Omental fat pad (tissue), 4 donors: Measurements from ENCODE around the gene AAK1. TPM values are rescaled to one million over a fixed set of nuclear protein-coding genes. Genes with fewer than 3 reads are reported as not detected.
"Not testable (repeated sequence)": the region's sequence is repeated elsewhere in the genome, so short reads cannot be mapped to it uniquely, and the experiment has no call there.

Experiments
- ATAC-seq: fragments of 150-250 bp; one replicate; pipeline ENCODE4 v1.9.1; 2016; ENCODE audit warnings: mild to moderate bottlenecking, moderate library complexity; ENCODE audit not compliant: low FRiP score
- DNase-seq: peaks from one replicate; pipeline ENCODE4 v3.0.0-alpha.2; 2019; ENCODE audit warnings: low spot score
- CTCF ChIP-seq, 3 donors: fragments of 450-650 bp; IDR thresholded peaks; one replicate each; pipeline ENCODE4 v1.5.1; 2016 to 2017; ENCODE audit warnings: antibody characterized with exemption in 3 of 3, mild to moderate bottlenecking in 3 of 3, moderate library complexity in 2 of 3
- total RNA-seq, 4 donors: library from RNA; depleted of rRNA; stranded (reverse); fragments of >200 nt; gene quantifications; one replicate each; pipeline ENCODE4 v1.1.0, GENCODE V29; 2016

Gene AAK1
- total RNA-seq, 4 donors from 2014 or later, result 41.4 to 62.3 (median 42.5) TPM

GRCh38 chr2:69628325-69629021 lies 15.1 kb downstream of the AAK1 start:
- no peak for DNase-seq
- TF ChIP-seq CTCF (IDR thresholded peaks at IDR 0.05), result no peak
- no peak for ATAC-seq

DNA sequence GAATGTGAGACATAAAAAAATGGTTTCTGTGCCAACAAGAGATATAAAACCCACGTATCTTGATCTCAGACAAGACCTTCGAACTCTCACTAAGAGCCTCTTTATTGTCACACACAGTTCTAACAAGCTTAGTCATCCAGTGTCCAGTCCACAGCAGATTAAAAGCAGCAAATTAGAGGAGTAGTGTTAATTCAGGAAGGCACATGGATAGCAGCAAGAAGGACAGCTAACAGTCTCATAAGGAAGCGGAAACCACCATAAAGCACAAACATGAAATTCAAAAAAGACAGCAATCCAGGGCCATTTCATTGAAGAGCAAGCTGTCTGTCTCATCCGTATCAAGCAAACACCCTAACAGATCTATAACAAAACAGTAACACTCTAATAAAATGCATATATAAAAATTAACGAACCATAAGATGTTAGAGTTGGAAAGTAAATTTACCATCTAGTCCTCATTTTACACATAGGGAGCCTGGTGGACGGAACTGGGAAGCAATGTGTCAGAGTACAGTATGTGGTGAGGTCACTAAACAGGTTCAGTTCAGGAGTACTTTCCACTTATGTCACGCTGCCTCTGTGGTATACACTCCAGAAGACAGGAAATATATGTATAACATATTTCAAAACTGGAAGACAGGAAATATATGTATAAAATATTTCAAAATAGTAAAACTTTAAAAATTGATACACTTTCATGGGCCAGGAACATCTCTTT lies 18.3 kb downstream of the AAK1 start:
- ATAC-seq, result no peak
- DNase-seq, result no peak
- no peak for TF ChIP-seq CTCF (IDR thresholded peaks at IDR 0.05)

- ATAC-seq (no peak), DNase-seq (no peak)
- TF ChIP-seq CTCF (IDR thresholded peaks at IDR 0.05), result no peak
These were observed 18.9 kb downstream of the AAK1 start for GRCh38 chr2:69624611-69625010.

DNA sequence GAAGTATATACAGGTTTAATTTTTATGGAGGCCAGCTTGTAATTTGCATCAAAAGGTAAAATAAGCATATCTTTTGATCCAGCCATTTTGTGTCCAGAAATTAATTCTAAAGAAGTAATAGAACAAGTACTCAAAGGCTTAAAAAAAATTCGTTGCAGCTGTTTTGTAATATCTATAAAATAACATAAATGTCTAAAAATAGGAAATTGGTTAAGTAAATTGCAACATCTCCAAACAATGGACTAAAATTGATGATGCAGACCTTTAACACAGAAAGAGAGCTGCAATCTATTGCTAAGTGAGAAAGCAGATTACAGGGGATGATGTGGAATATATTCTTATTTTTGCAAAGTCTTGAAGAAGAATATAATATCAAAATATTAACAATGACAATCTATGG lies 19.4 kb downstream of the AAK1 start:
- ATAC-seq, result no peak
- no peak for DNase-seq
- no peak for TF ChIP-seq CTCF (IDR thresholded peaks at IDR 0.05)

GRCh38 chr2:69623236-69623635 lies 20.3 kb downstream of the AAK1 start:
- DNase-seq (no peak), ATAC-seq (no peak)
- no peak for TF ChIP-seq CTCF (IDR thresholded peaks at IDR 0.05)

DNA sequence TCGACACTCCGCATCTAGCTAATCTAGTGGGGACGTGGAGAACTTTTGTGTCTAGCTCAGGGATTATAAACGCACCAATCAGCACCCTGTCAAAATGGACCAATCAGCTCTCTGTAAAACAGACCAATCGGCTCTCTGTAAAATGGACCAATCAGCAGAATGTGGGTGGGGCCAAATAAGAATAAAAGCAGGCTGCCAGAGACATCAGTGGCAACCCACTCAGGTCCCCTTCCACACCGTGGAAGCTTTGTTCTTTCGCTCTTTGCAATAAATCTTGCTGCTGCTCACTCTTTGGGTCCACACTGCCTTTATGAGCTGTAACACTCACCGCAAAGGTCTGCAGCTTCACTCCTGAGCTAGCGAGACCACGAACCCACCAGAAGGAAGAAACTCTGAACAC lies 20.7 kb downstream of the AAK1 start:
- not testable (repeated sequence) for DNase-seq, ATAC-seq

DNA sequence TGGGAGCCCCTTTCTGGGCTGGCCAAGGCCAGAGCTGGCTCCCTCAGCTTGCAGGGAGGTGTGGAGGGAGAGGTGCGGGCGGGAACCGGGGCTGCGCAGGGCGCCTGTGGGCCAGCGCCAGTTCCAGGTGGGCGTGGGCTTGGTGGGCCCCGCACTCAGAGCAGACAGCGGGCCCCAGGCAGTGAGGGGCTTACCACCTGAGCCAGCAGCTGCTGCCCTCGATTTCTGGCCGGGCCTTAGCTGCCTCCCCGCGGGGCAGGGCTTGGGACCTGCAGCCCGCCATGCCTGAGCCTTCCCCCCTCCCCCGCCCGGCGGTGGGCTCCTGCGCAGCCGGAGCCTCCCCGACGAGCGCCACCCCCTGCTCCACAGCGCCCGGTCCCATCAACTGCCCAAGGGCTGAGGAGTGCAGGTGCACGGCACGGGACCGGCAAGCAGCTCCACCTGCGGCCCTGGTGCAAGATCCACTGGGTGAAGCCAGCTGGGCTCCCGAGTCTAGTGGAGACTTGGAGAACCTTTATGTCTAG lies 21.5 kb downstream of the AAK1 start:
- ATAC-seq, DNase-seq: not testable (repeated sequence)

- no peak for TF ChIP-seq CTCF (IDR thresholded peaks at IDR 0.05)
These were observed 22.1 kb downstream of the AAK1 start for GRCh38 chr2:69621440-69621839.

More at GRCh38 chr2:69621440-69621839, 22.1 kb downstream of the AAK1 start:
- ATAC-seq (no peak), DNase-seq (no peak)
